Lower leg skin (tissue), 4 donors: Measurements from ENCODE around the gene C4BPB. TPM values are rescaled to one million over a fixed set of nuclear protein-coding genes. Genes with fewer than 3 reads are reported as not detected.

Experiments
- DNase-seq, 2 donors: peaks; one replicate each; pipeline ENCODE4 v3.0.0-alpha.2; 2019; ENCODE audit warnings: low spot score in 2 of 2
- H3K4me3 ChIP-seq: fragments of 200-600 bp; sonication (generic); 2 replicates; pipeline ENCODE4 v1.5.1; 2017; ENCODE audit warnings: mild to moderate bottlenecking, low read depth; ENCODE audit not compliant: poor library complexity, severe bottlenecking
- POLR2A ChIP-seq, 2 donors: fragments of 450-650 bp; IDR thresholded peaks; one replicate each; pipeline ENCODE4 v1.6.1; 2016 to 2017; ENCODE audit warnings: antibody characterized with exemption in 2 of 2, mild to moderate bottlenecking in 1 of 2, moderate library complexity in 1 of 2
- WGBS, 2 donors: methylation state at CpG; one replicate each; pipeline ENCODE4 v1.1.5; 2018; 5-methylcytosine and 5-hydroxymethylcytosine counted together
- intact Hi-C: fragments of 100-400 bp; cut with DNase I; formaldehyde crosslinking; loops from one replicate; pipeline ENCODE4 v1.15.0; 2023; ENCODE audit warnings: low total_unique reads
- total RNA-seq, 4 donors: library from RNA; depleted of rRNA; stranded (reverse); fragments of >200 nt; gene quantifications; one replicate each; pipeline ENCODE4 v1.1.0, GENCODE V29; 2016
- TF ChIP-seq, protein P1 (sequence below), 3 donors: fragments of 450-650 bp; IDR thresholded peaks; one replicate each; pipeline ENCODE4 v1.5.1; 2016; ENCODE audit warnings: antibody characterized with exemption in 3 of 3, mild to moderate bottlenecking in 3 of 3, moderate library complexity in 2 of 3

C4BPB gene
- total RNA-seq, 4 donors from 2014 or later: not detected

DNA sequence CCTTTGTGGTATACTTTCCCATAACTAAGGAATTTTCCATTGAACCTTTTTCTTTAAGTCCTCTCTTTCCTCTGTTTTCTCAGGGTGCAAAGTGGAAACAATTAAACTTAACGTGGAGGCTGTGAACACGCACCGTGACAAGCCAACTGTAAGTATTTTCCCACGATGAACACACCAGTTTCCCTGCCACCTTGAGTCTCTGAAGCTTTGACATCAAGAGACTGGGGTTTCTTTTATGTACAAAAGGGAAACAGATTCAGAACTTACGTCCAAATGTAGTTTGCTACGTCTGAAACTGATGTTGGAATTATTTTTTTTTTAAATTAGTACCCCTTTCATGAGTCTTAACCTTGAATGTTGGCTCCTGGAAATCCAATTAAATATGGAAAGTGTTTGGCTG lies 17.2 kb upstream of the C4BPB start:
- DNase-seq: no peak
- intact Hi-C loops: no loop called here
- TF ChIP-seq, protein P1, sequence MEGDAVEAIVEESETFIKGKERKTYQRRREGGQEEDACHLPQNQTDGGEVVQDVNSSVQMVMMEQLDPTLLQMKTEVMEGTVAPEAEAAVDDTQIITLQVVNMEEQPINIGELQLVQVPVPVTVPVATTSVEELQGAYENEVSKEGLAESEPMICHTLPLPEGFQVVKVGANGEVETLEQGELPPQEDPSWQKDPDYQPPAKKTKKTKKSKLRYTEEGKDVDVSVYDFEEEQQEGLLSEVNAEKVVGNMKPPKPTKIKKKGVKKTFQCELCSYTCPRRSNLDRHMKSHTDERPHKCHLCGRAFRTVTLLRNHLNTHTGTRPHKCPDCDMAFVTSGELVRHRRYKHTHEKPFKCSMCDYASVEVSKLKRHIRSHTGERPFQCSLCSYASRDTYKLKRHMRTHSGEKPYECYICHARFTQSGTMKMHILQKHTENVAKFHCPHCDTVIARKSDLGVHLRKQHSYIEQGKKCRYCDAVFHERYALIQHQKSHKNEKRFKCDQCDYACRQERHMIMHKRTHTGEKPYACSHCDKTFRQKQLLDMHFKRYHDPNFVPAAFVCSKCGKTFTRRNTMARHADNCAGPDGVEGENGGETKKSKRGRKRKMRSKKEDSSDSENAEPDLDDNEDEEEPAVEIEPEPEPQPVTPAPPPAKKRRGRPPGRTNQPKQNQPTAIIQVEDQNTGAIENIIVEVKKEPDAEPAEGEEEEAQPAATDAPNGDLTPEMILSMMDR (IDR thresholded peaks at IDR 0.05): no peak
- TF ChIP-seq POLR2A (IDR thresholded peaks at IDR 0.05): no peak
- no peak overlapping the region for H3K4me3 ChIP-seq
- WGBS, 2 donors: 93% methylated on average over 6 of the region's 6 CpGs

DNA sequence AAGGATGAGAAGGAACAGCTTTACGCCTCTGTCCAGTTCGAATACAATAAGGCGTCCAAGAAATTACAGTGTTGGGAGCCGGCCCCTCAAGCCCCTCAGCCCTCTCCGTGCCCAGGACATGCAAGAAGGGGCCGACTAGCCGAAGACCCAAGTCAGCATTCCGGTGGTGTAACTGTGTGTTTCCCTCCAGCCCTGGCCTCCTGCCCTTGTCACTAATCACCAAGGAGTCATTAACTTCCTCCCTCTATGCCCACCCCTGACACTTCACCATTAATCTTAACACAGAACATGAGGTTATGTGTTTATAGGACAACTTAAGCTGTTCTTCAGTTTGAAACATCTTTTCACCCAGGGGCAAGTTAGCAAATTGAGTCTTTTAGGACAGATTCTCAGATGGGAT lies 16.4 kb upstream of the C4BPB start:
- intact Hi-C loops: no loop called here
- no peak overlapping the region for H3K4me3 ChIP-seq
- 86 to 87% methylated on average over 8 of the region's 8 CpGs for WGBS, 2 donors
- TF ChIP-seq POLR2A (IDR thresholded peaks at IDR 0.05): no peak
- TF ChIP-seq, protein P1 (IDR thresholded peaks at IDR 0.05): no peak
- no peak for DNase-seq

DNA sequence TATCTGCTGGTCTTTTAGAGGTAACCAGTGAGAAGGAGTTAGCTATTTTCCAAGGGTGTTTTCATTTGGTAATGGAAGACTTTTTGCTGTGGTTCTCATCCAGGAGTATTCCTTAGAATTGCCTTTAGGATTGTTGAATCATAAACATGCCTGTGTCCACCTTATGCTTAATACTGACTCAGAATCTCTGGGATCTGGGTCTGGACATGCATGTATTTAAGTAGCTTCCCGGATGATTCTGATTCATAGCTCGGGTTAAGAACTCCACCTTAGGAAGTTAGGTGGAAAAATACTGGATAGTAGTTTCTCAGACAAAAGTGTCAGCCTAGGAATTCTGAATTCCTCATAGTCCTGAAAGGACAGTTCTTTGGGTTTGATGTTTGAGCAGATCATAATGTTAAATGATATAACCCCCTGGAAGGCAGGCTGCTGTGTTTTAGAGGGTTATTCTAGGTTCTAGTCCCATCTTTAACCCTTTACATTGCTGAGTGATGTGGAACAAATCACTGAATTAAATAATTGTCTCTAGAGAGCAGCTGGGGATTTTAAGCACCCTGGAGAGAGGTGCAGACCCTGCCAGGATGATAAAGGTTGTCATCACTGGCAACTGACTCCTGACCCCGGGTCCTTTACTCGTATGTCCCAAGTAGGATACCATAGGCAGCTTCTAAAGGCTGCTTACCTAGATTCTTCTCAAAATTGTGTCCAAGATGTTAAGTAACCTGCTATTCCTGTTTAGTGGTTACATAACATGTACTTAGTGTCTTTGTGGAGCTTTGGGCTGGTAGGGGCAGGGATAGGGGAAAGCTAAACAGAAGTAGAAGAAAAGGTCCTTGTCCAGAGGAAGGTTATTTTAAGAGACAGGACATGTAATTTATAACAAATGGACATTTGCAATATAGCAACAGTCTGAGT lies 14.5 kb upstream of the C4BPB start:
- no peak for DNase-seq
- intact Hi-C loops: no loop called here
- 48 to 54% methylated on average over 4 of the region's 4 CpGs for WGBS, 2 donors
- TF ChIP-seq POLR2A (IDR thresholded peaks at IDR 0.05): no peak
- TF ChIP-seq, protein P1 (IDR thresholded peaks at IDR 0.05): no peak
- no peak overlapping the region for H3K4me3 ChIP-seq

DNA sequence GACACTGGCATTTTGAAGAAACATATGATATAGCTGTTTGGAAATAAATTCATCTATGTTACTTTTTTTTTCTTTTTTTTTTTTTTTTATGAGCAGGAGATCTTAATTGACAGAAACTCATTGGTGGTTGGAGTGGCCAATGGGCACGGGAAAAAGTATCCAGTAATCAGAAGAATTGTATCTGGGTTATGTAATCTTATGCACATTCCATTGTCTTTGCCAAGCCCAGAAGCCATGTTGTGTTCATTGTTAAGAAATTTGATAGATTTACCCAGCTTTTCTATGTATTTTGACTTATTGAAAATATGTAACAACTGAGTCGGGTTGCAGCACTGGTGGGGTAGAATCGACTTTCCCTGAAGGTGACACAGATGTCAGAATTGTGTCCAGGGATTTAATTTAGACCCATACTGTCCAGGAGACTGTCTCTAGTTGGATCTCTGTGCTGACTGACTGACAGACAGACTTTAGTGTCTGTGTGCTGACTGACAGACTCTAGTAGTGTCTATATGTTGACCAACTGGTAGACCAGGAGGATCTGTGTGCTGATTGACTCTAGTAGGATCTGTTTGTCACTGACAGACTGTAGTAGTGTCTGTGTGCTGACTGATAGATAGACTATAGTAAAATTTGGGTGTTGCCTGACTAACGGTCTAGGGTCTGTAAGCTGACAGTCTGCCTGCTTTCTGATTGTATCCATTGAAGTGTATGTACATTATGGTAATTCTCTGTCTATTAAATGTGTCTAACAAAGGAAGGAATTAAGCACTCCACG lies 12.3 kb upstream of the C4BPB start:
- H3K4me3 ChIP-seq: no peak overlapping the region
- TF ChIP-seq, protein P1 (IDR thresholded peaks at IDR 0.05): no peak
- TF ChIP-seq POLR2A (IDR thresholded peaks at IDR 0.05): no peak
- intact Hi-C loops: no loop called here
- no peak for DNase-seq
- whole genome bisulfite sequencing, 2 donors: 73 to 77% methylated on average over 5 of the region's 5 CpGs

DNA sequence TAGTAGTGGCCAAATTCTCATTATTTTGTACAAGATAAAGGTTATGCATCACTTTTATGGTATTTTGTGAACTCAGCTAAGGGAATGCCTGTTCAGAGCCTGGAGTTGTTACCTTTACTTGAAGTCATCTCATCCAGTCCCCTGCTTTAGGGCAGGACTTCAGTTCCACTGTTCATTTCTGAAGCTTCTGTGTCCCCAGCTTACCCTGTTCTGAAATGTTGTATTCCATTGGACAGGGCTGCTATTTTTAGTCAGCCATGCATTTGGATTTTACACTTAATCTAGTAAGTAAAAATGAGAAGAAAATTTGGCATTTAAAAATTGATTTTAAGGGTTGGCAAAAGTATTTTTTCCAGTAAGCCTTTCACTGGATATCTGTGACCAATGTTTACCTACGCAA lies 11.6 kb upstream of the C4BPB start:
- WGBS, 2 donors: 100% methylated on average over 1 of the region's 1 CpG
- TF ChIP-seq, protein P1 (IDR thresholded peaks at IDR 0.05): no peak
- intact Hi-C loops: no loop called here
- DNase-seq: no peak
- no peak overlapping the region for H3K4me3 ChIP-seq
